Midbrain (tissue), 1 donor: ENCODE data around the gene NET1.
A peak's percentile ranks its signal among the peaks of the same experiment; 100 is the strongest.
"Not testable (repeated sequence)": the region's sequence is repeated elsewhere in the genome, so short reads cannot be mapped to it uniquely, and the experiment has no call there.

Source experiments
- DNase-seq: peaks from one replicate; lab custom pipeline; 2025; lab: John Stamatoyannopoulos, UW

NET1 gene

DNA sequence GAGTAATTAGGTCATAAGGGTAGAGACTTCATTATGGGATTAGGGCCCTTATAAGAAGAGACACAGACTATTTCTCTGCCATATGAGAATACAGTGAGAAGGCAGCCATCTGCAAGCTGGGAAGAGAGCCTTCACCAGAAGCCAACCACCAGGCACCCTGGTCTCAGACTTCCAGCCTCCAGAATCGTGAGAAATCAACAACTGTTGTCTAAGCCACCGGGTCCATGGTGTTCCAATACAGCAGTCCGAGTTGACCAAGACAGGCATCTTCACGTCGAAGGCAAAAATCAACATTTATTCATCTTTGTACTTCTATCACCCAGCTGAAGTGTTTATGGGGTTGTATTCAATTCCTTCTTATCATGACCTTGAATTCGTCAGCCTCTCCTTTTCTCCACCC lies 13.0 kb upstream of the NET1 start:
- DNase-seq, result no peak

DNA sequence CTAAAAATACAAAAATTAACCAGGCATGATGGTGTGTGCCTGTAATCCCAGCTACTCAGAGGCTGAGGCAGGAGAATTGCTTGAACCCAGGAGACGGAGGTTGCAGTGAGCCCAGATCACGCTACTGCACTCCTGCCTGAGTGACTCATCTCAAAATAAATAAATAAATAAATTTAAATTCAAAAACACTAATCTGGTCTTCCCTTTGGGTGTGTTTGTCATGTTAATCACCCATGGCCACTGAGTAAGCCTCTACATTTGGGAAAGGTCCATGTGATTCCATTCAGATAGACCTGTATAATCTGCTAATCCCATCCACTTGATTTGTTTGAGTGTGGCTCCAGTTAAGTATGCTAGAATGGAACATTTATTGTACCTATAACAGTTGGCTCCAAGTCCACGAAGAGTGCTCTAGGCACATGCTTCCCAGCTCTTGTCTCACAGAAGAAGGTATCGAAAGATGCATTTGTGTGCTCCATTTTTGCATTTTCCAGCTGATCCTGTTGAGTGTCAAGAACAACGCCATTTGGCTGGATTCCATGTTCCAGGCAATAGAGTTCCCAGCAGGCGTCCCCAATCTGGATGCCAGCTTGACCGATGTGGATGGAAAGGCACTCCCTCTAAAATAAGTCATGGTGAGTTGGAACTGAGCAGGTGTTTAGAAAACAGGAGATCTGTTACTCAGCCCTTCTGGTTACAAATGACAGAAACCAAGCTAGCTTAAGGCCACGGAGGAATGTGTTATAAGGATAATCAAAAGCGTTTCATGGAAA lies 11.7 kb upstream of the NET1 start:
- DNase-seq, result no peak

DNA sequence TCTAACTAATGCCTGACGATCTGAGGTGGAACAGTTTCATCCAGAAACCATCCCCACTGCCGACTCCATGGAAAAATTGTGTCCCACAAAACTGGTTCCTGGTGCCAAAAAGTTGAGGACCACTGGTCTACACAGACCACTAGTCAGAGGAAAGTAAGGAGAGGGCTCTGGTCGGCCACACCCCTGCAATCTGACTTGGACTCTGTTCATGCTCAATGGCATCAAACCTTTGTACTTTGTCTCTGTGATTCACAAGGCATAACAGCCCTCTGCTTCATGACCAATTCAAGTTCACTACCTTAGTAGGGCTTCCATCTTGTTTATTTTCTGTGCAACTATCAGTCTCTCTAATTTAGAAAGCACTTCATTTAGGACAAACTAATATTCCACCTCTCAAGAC lies 9.6 kb upstream of the NET1 start:
- no peak for DNase-seq

DNA sequence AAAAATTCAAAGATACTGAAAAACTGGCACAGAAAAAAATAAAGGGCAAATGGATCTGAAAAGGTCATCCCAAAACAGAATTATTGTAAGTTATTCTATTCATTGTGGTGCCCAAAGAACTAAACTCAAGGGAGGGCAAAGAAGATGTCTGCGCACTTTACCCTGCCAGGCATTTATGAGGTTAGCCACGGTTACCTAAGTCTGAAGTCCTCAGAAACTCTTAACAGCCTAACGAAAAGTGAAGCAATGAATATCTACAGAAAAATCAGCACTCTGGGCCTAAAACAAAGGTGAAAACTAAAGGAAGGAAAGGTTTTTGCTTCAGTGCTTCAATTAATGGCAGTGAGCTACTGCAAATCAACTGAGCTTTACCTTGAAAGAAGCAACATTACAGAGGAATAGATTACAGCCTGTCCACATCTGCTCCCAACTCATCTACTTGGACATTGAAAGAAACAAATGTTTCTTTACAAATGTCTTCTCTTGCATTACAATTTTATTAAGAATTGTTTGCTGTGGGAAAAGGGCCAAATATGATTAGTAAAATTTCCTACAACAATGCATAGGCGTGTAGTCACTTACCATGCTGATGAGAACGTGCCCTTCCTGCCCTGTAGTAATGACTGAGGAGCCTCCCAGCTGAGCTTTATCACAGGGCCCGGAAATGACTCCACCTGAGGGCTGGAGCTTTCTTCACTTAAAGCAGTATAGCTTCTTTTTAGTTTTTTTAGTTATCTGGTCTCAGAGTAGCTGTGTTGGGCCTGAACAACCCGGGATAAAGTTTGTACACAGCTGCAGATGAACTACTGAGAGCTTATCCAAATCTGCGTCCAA lies 7.9 kb upstream of the NET1 start, which contains the start of gene TUBAL3:
TSS of gene TUBAL3 (minus strand) at position 621 of the 834 bp plus-strand sequence. CDS start at position 585, 36 bp downstream.
- no peak for DNase-seq

DNA sequence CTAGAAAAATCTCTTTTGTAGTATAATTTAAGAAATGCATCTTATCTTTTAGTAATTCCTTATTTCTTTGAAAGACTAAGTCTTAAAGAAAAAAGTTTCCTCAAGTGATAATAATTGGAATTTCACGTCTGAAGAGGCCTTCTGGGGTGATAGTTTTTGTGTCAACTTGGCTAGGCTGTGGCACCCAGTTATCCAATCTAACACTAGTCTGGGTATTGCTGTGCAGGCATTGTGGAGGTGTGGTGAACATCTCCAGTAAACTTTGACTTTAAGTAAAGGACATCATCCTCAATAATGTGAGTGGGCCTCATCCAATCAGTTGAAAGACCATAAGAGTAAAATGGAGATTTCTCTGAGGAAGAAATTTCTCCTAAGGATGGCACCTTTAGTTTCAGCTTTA lies 5.4 kb upstream of the NET1 start:
- DNase-seq, result no peak

DNA sequence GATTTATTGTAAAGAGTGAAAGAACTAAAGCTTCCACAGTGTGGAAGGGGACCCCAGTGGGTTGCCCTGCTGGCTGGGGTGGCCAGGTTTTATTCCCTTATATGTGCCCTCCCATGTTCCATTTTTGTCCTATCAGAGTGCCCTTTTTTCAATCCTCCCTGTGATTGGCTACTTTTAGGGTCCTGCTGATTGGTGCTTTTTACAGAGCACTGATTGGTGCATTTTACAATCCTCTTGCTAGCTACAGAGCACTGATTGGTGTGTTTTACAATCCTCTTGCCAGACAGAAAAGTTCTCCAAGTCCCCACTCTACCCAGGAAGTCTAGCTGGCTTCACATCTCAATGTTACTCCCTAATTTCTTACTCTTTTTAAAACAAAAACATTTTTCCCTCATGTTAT lies 1.6 kb upstream of the NET1 start:
- DNase-seq, result not testable (repeated sequence)

DNA sequence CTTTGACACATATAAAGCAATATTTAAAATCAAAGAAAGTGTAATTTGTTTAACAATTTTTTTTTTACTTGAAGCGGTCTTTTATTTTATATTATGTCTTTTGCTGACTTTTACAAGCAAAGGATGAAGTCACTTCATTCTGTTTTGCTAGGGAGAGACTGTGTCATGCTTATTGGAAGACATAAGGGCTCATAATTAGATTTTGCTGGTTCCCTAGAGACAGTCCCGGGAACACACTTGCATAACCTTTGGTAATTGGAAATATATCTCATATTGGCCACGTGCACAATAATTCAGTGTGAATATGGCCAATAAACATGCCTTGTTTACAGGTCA lies 448 bp upstream of the NET1 start:
- peak; percentile 58 for DNase-seq

DNA sequence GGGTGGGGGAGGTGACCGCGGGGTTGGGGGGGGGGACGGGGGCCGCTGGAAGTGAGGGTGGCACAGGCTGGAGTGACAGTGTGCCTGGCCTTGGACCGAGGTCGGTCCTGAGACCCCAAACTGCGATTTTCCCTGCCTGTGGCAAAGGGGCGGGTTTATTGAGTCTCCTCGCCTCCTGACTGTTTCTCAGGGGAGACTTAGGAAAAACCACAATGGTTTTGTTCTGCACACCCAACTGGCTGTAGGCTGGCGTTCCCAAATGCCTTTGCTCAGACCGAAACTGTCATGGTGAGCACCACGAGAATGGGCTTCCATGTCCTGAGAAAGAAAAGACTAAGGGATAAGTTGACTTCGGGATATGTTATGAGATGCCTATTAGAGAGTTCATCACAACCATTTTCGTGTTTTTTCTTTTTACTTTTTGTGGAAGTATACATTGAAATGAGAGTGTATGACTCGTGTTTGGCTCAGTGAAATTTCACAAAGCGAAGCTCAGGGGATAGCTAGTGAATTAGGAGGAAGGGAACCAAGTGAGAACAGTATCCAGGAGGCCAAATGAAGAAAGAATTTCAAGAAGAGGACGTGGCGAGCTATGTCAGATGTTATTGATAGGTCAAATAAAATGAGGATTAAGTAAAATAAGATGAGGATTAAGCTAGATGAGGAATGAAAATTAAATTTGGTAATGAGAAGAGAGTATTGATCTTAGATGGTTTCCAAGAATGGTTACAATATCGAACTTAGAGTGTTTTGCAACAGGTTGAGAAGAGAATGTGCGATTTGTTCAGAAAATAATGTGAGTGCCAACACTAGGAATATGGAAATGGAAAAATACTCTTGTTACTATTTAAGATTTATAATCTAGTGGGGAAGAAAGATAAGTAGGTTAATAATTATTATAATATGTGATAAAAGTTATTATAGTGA lies 918 bp downstream of the NET1 start:
- DNase-seq, result peak; percentile 25

DNA sequence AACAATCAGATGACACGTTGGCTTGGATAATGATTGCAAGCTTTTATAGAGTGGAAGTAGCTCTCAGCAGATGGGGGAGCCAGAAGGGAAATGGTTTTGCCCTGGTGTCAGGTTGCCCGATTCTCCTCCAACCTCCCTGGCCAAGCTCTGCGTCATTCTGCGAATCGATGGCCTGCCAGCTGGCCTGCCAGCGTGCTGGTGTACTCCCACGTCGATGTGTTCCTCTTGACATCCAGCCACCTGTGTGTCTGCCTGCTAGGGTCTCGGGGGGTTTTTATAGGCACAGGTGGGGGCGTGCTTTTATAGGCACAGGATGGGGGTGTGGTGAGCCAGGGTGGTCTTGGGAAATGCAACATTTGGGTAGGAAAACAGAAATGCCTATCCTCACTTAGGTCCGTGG lies 4.6 kb downstream of the NET1 start:
- DNase-seq, result no peak

DNA sequence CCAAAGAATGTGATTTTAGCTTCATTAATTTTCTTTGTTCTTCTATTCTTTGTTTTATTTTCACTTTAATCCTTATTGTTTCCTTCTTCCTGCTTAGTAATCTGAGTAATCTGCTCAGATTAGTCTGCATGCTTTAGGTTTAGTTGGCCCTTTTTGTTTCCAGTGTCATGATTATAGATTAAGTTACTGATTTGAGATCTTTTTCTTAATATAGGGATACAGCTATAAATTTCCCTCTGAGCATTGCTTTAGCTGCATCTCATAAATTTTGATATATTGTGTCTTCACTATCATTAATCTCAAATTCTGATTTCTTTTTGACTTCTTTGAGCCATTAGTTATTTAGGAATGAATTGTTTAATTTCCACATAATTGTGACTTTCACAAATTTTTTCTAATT lies 6.2 kb downstream of the NET1 start:
- DNase-seq, result no peak

DNA sequence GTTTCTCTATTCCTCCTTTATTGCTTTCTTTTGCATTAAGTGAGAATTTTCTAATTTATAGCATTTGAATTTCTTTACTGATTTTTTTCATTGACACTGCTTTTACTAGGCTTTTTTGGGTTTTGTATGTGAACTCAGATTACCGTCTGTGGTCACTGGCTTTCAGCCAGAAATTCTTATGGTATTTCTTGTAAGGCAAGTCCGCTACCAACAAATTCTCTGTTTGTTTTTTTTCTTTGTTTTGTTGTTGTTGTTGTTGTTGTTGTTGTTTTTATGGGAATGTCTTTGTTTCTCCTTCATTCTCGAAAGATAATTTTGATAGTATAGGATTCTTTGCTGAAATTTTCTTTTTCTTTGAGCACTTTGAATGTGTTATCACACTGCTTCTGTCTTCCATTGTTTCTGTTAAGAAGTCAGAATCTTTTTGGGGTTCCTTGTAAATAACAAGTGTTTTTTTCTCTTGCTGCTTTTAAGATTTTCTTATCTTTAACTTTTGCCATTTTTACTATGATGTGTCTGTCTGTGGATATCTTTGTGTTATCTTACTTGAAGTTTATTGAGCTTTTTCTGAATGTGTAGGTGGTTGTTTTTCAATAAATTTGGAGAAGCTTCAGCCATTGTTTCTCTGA lies 7.2 kb downstream of the NET1 start:
- DNase-seq, result no peak

DNA sequence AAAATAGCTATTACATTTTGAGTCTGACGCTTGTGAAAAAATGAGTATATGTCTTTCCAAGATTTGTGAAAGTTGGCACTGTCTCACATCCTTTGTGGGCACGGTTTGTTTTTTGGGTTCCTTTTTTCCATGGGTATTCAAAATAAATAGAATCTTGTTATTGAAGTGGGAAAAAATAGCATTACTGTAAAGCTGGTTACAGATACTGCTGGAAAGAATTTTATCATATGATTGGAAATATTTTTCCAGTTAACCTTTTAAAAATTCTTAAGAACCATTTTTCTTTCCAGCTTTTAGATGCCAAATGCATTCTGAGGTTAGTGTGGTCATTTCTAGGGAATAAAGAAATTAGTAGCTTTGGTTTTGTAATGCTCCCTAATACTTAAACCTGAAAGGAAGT lies 11.4 kb downstream of the NET1 start:
- DNase-seq, result no peak

DNA sequence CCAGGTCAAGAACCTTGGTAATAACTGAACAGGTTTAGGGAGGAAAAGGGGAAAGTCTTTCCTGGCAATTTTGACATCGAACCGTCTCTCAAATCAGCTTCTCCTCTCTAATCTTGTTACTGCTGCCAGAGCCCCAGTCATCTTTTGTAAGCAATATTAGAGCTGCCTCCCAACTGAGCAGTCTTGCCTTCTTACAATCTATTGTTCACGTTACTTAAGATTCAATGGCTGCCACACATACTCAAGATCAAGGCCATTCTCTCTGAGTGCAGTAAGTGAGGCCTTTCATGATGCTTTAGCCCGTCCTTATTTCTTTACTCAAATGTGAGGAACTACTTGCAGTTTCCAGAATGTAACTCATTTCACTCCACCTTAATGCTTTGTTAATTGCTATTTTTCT lies 12.4 kb downstream of the NET1 start:
- no peak for DNase-seq

DNA sequence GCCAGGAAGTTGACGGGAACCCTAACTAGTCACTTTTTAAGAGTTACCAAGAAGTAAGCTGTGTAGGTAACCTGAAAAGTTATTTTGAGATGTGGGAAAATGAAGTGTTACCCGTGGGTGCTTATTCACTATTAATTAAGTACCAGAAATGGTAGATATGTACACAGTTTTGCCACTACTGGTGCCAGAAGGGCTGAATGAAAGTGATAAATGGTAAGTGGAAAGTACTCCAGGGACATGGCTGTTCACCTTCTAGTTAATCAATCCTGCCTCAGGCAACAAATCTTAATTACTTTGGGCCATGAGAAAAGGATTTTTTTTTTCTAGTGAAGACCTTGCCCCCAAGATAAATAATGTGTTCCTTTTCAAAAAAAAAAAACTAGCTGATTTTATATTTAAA lies 15.8 kb downstream of the NET1 start:
- no peak for DNase-seq

DNA sequence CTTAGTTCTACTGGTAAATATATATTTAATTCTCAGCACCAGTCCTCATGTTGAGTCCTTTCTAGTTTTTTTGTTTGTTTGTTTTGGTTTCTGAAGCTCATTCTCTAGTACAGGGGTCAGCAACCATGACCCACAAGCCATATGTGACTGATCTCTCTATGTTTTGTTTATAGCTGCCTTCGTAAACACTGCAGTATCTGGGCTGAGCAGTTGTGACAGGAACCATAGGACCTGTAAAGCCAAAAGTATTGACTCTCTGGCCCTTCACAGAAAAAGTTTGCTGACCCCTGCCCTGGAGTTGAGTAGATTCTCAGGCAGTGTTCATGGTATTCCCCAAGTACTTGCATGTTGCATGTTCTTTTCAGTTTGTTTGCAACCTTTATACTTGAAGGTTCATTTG lies 20.8 kb downstream of the NET1 start:
- DNase-seq, result no peak

DNA sequence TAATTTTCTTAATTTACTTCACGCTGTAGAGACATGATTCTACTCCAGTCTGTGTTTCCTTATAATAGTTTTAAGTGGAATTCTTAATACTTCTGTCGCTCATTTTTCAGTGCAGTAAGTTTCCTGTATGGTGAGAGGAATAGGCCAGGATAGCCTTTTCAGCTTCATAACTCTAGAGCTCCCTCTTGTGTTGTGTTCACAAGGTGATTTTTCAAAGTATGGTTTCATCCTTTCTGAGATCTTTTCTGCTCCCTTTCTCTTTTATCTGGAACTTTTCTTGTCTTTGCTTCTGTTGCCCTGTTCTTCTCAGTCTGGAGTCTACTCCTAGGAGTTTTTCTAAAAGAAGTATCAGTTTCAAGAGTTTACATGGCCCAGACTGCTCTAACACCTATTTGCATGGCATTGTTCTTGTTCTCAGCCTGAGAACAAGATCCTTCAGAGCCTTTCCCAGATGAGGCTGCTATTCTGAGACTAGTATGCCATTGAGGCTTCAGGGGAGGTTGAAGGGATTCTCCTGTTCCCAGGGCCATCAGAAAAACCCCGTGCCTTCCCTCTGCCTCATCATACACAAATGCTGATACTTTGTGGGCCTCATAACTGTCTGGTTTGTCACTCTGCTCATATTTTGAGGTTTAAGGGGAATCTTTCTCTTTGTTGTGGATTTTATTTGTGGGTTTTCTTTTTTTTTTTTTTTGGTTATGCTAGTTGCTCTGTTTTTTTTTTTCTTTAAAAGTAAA lies 21.8 kb downstream of the NET1 start:
- peak; percentile 52 for DNase-seq

DNA sequence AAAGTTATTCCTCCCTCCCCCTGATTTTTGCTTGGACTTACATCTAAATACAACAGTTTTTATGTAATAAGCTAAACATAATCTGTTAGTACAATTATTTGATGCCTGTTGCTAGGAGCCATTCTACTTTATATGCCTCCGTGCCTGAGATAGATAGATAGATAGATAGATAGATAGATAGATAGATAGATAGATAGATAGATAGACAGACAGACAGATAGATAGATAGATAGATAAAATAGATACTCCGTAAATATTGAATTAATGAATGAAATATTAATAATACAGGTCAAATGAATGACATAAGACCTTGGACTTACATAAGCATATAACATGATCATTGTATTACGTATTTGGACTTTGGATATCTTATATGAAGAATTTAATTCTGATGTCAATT lies 23.0 kb downstream of the NET1 start:
- no peak for DNase-seq

DNA sequence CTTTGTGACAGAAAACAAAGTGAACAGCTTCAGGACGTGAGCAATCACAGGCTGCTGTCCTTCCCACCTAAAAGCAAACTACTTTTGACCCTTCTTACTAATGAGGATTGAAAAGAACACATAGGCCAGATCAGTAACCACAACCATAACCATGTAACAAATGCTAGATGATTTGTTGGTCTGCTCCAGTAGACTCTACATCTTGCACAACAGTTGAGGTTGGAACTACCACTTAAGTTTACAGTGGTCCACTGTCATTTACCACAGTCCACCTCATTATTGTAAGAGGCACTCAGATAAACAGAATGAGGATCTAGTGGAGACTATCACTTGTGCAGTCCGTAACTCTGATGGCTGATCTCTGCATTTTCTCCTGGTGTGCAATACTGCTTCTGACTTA lies 27.8 kb downstream of the NET1 start:
- no peak for DNase-seq

DNA sequence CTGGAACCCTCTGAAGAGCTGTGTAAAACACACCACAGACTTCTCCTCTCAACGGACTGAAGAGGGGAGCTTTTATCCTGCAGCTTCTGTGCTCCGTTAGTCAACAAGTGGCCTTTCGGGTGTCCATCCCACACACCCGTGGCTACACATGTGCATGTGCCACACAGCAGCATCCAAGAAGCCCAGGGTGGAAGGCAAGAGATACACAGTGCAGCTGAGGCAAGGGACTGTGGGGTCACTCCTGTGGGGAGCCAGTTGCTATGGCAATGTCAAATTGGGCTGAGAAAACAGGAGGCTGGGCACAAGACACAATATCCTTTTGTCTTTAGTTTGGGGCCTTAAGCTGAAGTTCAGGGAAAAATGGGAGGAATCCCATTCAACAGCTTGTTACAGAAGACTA lies 28.7 kb downstream of the NET1 start:
- DNase-seq, result no peak

DNA sequence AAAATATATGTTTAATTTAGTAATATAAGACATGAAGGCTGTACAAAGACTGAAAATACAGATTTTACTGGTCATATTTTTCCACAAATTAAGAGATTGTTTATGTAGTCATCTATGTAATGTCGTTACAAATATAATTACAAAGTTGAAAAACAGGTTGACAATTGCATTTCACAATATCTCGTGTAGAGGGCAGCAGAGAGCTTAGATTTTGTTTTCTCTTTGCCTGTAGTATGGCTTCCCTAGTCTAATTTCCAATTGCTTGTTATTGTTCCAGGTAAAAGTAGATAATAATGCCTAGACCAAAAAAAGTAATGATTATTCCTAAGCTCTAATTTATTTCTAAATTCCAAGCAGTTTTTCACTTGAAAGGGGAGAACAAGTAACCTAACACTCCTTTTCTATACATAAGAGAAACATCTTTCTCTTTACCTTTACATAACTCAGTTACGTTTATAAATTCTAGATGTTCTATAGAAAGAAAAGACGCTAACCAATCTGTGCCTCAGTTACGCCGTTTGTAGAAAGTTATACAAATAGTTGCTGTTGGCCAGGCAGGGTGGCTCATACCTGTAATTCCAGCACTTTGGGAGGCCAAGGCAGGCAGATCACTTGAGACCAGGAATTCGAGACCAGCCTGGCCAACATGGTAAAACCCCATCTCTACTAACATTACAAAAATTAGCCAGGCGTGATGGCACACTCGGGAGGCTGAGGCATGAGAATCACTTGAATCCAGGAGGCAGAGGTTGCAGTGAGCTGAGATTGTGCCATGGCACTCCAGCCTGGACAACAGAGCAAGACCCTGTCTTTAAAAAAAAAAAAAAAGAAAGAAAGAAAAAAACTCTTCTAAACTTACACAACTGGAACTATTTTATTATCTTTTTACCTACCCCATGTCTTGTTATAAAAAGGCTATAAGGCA lies 30.0 kb downstream of the NET1 start:
- peak; percentile 47 for DNase-seq
